ENCODE measurements around the gene SREBF2. TPM values are rescaled to one million over a fixed set of nuclear protein-coding genes. Genes with fewer than 3 reads are reported as not detected.

SREBF2 gene
- total and polyA plus RNA-seq, 10 of the 15 experiments (the other 5 are each of a cell fraction or from before 2014, with no cell fraction given), result 2.4 to 177 (median 78.8) TPM

DNA sequence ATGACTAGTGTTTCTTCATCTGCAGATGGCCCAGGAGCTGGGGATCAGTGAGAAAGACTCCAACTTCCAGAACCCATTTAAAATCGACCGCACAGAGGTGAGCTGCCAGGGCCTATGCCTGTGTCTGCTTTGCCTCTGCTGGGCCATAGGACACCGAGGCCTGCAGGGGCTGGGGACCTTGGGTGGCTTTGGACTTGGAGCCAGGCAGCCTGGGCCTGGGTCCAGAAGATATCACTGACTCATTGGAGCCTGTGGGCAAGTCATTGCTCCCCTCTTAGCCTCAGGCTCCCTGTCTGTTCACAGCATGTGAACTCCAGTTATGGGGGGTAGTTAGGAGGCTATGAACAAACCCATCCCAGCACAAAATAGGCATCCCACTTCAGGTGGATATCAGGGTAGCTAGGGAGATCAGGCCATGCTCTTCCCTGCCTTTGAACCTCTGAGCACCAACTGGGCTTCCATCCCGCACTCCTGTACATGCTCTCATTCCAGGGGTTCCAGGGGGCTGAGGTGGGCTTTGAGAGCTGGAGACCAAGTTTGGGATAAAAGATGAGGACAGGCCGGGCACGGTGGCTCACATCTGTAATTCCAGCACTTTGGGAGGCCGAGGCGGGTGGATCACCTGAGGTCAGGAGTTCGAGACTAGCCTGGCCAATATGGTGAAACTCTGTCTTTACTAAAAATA, 19.0 kb upstream of the SREBF2 start (continued):
- TF ChIP-seq, protein P1, sequence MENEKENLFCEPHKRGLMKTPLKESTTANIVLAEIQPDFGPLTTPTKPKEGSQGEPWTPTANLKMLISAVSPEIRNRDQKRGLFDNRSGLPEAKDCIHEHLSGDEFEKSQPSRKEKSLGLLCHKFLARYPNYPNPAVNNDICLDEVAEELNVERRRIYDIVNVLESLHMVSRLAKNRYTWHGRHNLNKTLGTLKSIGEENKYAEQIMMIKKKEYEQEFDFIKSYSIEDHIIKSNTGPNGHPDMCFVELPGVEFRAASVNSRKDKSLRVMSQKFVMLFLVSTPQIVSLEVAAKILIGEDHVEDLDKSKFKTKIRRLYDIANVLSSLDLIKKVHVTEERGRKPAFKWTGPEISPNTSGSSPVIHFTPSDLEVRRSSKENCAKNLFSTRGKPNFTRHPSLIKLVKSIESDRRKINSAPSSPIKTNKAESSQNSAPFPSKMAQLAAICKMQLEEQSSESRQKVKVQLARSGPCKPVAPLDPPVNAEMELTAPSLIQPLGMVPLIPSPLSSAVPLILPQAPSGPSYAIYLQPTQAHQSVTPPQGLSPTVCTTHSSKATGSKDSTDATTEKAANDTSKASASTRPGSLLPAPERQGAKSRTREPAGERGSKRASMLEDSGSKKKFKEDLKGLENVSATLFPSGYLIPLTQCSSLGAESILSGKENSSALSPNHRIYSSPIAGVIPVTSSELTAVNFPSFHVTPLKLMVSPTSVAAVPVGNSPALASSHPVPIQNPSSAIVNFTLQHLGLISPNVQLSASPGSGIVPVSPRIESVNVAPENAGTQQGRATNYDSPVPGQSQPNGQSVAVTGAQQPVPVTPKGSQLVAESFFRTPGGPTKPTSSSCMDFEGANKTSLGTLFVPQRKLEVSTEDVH (IDR thresholded peaks at IDR 0.05; ENCODE audit: low read depth, partially characterized antibody), result no peak
- TF ChIP-seq, protein P2, sequence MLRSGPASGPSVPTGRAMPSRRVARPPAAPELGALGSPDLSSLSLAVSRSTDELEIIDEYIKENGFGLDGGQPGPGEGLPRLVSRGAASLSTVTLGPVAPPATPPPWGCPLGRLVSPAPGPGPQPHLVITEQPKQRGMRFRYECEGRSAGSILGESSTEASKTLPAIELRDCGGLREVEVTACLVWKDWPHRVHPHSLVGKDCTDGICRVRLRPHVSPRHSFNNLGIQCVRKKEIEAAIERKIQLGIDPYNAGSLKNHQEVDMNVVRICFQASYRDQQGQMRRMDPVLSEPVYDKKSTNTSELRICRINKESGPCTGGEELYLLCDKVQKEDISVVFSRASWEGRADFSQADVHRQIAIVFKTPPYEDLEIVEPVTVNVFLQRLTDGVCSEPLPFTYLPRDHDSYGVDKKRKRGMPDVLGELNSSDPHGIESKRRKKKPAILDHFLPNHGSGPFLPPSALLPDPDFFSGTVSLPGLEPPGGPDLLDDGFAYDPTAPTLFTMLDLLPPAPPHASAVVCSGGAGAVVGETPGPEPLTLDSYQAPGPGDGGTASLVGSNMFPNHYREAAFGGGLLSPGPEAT (IDR thresholded peaks at IDR 0.05; ENCODE audit: low read depth), result no peak
- TF ChIP-seq ZBED1 (IDR thresholded peaks at IDR 0.05; ENCODE audit: borderline replicate concordance), result no peak
- TF ChIP-seq, protein P3, sequence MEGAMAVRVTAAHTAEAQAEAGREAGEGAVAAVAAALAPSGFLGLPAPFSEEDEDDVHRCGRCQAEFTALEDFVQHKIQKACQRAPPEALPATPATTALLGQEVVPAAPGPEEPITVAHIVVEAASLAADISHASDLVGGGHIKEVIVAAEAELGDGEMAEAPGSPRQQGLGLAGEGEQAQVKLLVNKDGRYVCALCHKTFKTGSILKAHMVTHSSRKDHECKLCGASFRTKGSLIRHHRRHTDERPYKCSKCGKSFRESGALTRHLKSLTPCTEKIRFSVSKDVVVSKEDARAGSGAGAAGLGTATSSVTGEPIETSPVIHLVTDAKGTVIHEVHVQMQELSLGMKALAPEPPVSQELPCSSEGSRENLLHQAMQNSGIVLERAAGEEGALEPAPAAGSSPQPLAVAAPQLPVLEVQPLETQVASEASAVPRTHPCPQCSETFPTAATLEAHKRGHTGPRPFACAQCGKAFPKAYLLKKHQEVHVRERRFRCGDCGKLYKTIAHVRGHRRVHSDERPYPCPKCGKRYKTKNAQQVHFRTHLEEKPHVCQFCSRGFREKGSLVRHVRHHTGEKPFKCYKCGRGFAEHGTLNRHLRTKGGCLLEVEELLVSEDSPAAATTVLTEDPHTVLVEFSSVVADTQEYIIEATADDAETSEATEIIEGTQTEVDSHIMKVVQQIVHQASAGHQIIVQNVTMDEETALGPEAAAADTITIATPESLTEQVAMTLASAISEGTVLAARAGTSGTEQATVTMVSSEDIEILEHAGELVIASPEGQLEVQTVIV (IDR thresholded peaks at IDR 0.05; ENCODE audit: borderline replicate concordance, partially characterized antibody), result no peak
- TF ChIP-seq SREBF1 (IDR thresholded peaks at IDR 0.05; ENCODE audit: low read length), result no peak
